ENCODE results near the gene DPP6.
A peak's percentile ranks its signal among the peaks of the same experiment; 100 is the strongest.

Gene DPP6

DNA sequence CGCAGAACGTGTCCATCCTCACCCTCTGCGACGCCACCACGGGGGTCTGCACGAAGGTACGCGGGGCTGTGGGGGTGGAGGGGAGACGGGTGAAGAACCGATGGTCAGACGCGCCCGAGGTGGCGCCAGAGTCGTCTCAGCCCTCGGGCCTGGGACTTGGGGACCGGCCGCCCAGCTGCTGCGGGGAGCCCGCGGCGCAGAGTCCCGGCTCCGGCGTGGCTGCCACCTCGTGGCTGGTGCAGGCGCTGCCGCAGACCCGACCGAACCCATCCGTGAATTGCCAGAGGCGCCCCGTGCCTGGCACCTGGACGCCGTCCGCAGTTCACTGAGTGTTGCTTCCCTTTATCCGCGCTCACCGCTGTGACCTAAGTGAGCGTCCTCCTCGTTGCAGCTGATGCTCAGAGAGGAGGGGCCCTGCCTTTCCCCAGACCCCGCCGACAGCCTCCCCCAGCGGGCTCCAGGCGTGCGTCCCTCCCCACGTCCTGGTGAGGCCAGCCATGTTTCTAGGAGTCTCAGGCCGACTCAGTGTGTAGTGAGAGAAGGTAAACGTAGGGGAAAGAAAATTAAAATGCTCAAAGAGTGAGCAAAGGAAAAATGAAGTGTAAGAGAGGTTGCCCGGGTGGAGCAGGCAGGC lies 742.1 kb downstream of the DPP6 start:
- in situ Hi-C loops (cut with HindIII; ENCODE audit: low pct_unique_long_range_greater_than_20kb, low sequenced_read_pairs), result no loop called here
- peak; percentile 11 to 35 for DNase-seq (ENCODE audit: low read depth in 1 of 2, low spot score in 1 of 2)
- TF ChIP-seq JUND (IDR thresholded peaks at IDR 0.05; ENCODE audit: low read depth), result no peak

DNA sequence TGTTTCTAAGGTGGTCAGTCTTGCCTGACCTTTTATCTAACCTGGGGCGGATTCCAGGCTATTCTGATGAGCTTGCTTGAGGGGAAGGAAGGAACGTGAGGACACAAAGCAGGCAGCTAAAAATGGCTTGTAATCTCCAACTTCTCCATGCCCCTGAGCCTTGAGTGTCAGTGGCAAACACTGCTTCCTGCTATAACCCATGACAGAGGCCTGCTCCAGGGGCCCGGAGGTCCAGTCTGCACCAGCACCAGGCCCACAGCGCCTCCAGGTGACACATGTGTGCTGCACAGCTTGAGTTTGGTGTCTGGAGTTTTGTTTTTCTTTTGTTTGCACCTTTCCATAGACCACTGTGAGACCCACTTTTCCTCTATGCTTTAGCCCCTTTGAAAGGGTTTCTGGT lies 742.8 kb downstream of the DPP6 start:
- no peak for TF ChIP-seq JUND (IDR thresholded peaks at IDR 0.05; ENCODE audit: low read depth)
- in situ Hi-C loops (cut with HindIII; ENCODE audit: low pct_unique_long_range_greater_than_20kb, low sequenced_read_pairs), result no loop called here
- no peak for DNase-seq (ENCODE audit: low read depth in 1 of 2, low spot score in 1 of 2)

DNA sequence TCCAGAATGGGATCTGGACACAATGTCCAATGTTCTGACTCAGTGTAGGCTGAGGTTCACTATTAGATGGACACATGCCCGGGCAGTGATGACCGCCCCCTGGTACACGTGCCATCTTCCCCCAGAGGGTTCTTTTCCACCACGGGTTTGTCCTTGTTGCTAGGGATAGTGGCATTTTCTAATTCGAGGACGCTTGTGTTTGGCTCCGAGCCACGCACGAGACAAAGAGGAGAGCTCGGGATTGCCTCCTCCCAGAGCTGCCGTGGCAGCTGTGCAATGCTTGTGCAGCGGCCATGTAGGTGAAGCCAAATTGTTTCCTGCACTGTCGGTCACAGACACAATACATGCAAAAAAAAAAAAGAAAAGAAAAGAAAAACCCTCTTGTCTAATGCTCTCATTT lies 743.2 kb downstream of the DPP6 start:
- TF ChIP-seq JUND (IDR thresholded peaks at IDR 0.05; ENCODE audit: low read depth), result no peak
- no peak for DNase-seq (ENCODE audit: low read depth in 1 of 2, low spot score in 1 of 2)
- in situ Hi-C loops (cut with HindIII; ENCODE audit: low pct_unique_long_range_greater_than_20kb, low sequenced_read_pairs), result no loop called here

GRCh38 chr7:154804449-154804848 lies 752.3 kb downstream of the DPP6 start:
- no peak for TF ChIP-seq JUND (IDR thresholded peaks at IDR 0.05; ENCODE audit: low read depth)
- in situ Hi-C loops (cut with HindIII; ENCODE audit: low pct_unique_long_range_greater_than_20kb, low sequenced_read_pairs), result no loop called here
- DNase-seq (ENCODE audit: low read depth in 1 of 2, low spot score in 1 of 2), result no peak

DNA sequence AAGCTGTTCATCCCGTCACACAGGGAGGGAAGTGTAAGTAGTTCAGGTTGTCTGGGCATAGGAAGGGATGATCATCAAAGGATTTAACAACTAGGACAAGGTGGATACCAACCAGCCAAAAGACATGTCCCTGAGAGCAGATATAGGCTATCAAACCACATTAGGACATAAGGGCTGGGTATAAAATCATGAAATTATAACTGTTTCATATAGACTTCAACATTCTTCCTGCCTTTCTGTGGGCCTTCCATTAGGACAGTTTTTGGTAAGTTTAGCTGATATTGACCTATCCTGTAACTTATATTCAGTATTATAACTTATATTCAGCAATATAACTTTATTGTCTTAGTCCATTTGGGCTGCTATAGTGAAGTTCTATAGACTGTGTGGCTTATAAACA lies 759.8 kb downstream of the DPP6 start:
- in situ Hi-C loops (cut with HindIII; ENCODE audit: low pct_unique_long_range_greater_than_20kb, low sequenced_read_pairs), result no loop called here
- TF ChIP-seq JUND (IDR thresholded peaks at IDR 0.05; ENCODE audit: low read depth), result no peak
- DNase-seq (ENCODE audit: low read depth in 1 of 2, low spot score in 1 of 2), result no peak

DNA sequence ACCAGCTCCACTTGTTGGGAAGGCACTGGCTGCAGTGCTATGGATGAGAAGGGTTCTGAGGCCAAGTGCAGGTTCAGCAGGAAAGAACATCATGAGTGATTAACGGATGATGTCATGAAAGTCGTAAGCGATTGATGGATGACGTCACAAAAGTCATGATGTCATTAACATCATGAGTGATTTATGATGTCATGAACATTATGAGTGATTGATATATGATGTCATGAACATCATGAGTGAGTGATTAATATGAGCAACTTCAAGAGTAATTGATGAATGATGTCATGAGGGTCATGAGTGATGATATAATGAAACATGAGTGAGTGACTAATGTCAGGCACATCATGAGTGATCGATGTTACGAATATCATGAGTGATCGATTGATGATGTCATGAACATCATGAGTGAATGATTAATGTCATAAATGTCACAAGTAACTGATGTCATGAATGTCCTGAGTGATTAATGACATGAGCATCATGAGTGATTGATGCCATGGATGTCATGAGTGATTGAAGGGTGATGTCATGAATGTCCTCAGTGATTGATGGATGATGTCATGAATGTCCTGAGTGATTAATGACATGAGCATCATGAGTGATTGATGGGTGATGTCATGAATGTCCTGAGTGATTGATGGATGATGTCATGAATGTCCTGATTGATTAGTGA lies 765.2 kb downstream of the DPP6 start:
- in situ Hi-C loops (cut with HindIII; ENCODE audit: low pct_unique_long_range_greater_than_20kb, low sequenced_read_pairs), result no loop called here
- TF ChIP-seq JUND (IDR thresholded peaks at IDR 0.05; ENCODE audit: low read depth), result no peak
- DNase-seq (ENCODE audit: low read depth in 1 of 2, low spot score in 1 of 2), result no peak

DNA sequence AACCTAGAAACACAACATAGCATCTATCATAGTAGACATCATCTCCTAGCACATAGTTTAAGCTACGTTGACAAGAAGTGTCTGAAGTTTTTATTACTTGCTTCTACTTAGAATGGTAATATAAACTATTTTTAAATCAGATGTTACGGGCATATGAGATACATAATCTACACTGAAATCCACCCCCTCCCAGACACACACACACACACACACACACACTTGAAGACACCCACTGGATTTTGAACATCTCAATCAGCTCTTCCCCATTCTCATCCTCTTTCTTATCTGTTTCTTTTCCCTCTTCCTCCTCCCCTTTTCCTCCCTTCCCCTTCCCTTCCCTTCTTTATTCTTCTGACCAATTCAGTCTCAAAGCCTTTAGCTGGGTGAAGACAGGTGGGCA lies 774.8 kb downstream of the DPP6 start:
- TF ChIP-seq JUND (IDR thresholded peaks at IDR 0.05; ENCODE audit: low read depth), result no peak
- DNase-seq (ENCODE audit: low read depth in 1 of 2, low spot score in 1 of 2), result no peak
- in situ Hi-C loops (cut with HindIII; ENCODE audit: low pct_unique_long_range_greater_than_20kb, low sequenced_read_pairs), result no loop called here

- TF ChIP-seq JUND (IDR thresholded peaks at IDR 0.05; ENCODE audit: low read depth), result no peak
- in situ Hi-C loops (cut with HindIII; ENCODE audit: low pct_unique_long_range_greater_than_20kb, low sequenced_read_pairs), result no loop called here
- DNase-seq (ENCODE audit: low read depth in 1 of 2, low spot score in 1 of 2), result peak; percentile 58 to 69
These were observed 780.5 kb downstream of the DPP6 start for GRCh38 chr7:154832557-154833138.

GRCh38 chr7:154836021-154836448 lies 783.8 kb downstream of the DPP6 start:
- DNase-seq (ENCODE audit: low read depth in 1 of 2, low spot score in 1 of 2), result no peak
- in situ Hi-C loops (cut with HindIII; ENCODE audit: low pct_unique_long_range_greater_than_20kb, low sequenced_read_pairs), result no loop called here
- no peak for TF ChIP-seq JUND (IDR thresholded peaks at IDR 0.05; ENCODE audit: low read depth)

DNA sequence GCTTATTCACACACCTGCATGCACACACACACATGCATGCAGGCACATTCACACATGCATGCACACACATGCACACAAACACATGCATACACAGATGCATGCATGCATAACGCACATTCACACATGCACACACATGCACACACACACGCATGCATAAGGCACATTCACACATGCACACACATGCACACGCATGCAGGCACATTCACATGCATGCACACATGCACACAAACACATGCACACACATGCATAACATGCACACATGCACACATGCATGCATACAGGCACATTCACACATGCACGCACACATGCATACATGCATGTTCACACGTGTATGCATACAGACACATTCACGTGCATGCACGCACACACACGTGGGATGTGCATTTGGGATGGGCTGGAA lies 784.9 kb downstream of the DPP6 start:
- no peak for TF ChIP-seq JUND (IDR thresholded peaks at IDR 0.05; ENCODE audit: low read depth)
- in situ Hi-C loops (cut with HindIII; ENCODE audit: low pct_unique_long_range_greater_than_20kb, low sequenced_read_pairs), result no loop called here
- DNase-seq (ENCODE audit: low read depth in 1 of 2, low spot score in 1 of 2), result no peak

- TF ChIP-seq JUND (IDR thresholded peaks at IDR 0.05; ENCODE audit: low read depth), result no peak
- in situ Hi-C loops (cut with HindIII; ENCODE audit: low pct_unique_long_range_greater_than_20kb, low sequenced_read_pairs), result no loop called here
- no peak for DNase-seq (ENCODE audit: low read depth in 1 of 2, low spot score in 1 of 2)
These were observed 785.4 kb downstream of the DPP6 start for GRCh38 chr7:154837622-154838021.

GRCh38 chr7:154840086-154840485 lies 787.9 kb downstream of the DPP6 start:
- in situ Hi-C loops (cut with HindIII; ENCODE audit: low pct_unique_long_range_greater_than_20kb, low sequenced_read_pairs), result no loop called here
- TF ChIP-seq JUND (IDR thresholded peaks at IDR 0.05; ENCODE audit: low read depth), result no peak
- DNase-seq (ENCODE audit: low read depth in 1 of 2, low spot score in 1 of 2), result no peak

- no peak for TF ChIP-seq JUND (IDR thresholded peaks at IDR 0.05; ENCODE audit: low read depth)
- no peak for DNase-seq (ENCODE audit: low read depth in 1 of 2, low spot score in 1 of 2)
- in situ Hi-C loops (cut with HindIII; ENCODE audit: low pct_unique_long_range_greater_than_20kb, low sequenced_read_pairs), result no loop called here
These were observed 789.6 kb downstream of the DPP6 start for GRCh38 chr7:154841731-154842331.
